Ectodermal cell (in vitro differentiated cells): ENCODE measurements around the gene RNASEH2B.

Experiments used
- H3K27ac ChIP-seq: 2 replicates; pipeline ENCODE4 v1.7.0; 2013; ENCODE audit warnings: mild to moderate bottlenecking, low read depth, low read length; ENCODE audit not compliant: insufficient read depth, poor library complexity, severe bottlenecking
- H3K27me3 ChIP-seq: 2 replicates; pipeline ENCODE4 v1.7.0; 2013; ENCODE audit warnings: mild to moderate bottlenecking, low read length; ENCODE audit not compliant: insufficient read depth, control insufficient read depth, poor library complexity, severe bottlenecking
- H3K36me3 ChIP-seq: one replicate; pipeline ENCODE4 v1.7.0; 2013; ENCODE audit warnings: low read length; ENCODE audit not compliant: control insufficient read depth, insufficient read depth
- H3K4me1 ChIP-seq: one replicate; pipeline ENCODE4 v1.7.0; 2013; ENCODE audit warnings: low read length; ENCODE audit not compliant: control insufficient read depth, insufficient read depth
- H3K4me3 ChIP-seq: 2 replicates; pipeline ENCODE4 v1.7.0; 2013; ENCODE audit warnings: low read depth, low read length, control low read depth; ENCODE audit not compliant: insufficient read depth
- H3K9me3 ChIP-seq: 2 replicates; pipeline ENCODE4 v1.7.0; 2013; ENCODE audit warnings: mild to moderate bottlenecking, low read length, moderate library complexity; ENCODE audit not compliant: control insufficient read depth
- WGBS, 2 experiments: methylation state at CpG; one replicate each; pipeline ENCODE4 v1.1.7; 2013; ENCODE audit warnings: missing lambda C conversion rate in 2 of 2; 5-methylcytosine and 5-hydroxymethylcytosine counted together

Gene RNASEH2B

GRCh38 chr13:50887151-50887550 lies 22.4 kb upstream of the RNASEH2B start:
- no peak overlapping the region for H3K4me3 ChIP-seq
- no peaks in the 10 kb centered on the region for H3K36me3 ChIP-seq
- H3K27me3 ChIP-seq, result no peaks in the 10 kb centered on the region
- no peaks in the 10 kb centered on the region for H3K4me1 ChIP-seq
- no peak overlapping the region for H3K27ac ChIP-seq
- H3K9me3 ChIP-seq, result no peaks in the 10 kb centered on the region
- WGBS, 2 experiments, result 96 to 99% methylated on average over 7 of the region's 7 CpGs

- no peaks in the 10 kb centered on the region for H3K27me3 ChIP-seq
- H3K27ac ChIP-seq, result no peak overlapping the region
- H3K9me3 ChIP-seq, result no peaks in the 10 kb centered on the region
- H3K4me1 ChIP-seq, result no peaks in the 10 kb centered on the region
- H3K4me3 ChIP-seq, result no peak overlapping the region
- 87 to 90% methylated on average over 1 of the region's 1 CpG for WGBS, 2 experiments
- no peaks in the 10 kb centered on the region for H3K36me3 ChIP-seq
Observed at GRCh38 chr13:50888362-50888761, 21.2 kb upstream of the RNASEH2B start.

- WGBS, 2 experiments, result 73 to 74% methylated on average over 1 of the region's 1 CpG
- no peaks in the 10 kb centered on the region for H3K27me3 ChIP-seq
- no peaks in the 10 kb centered on the region for H3K4me1 ChIP-seq
- no peak overlapping the region for H3K27ac ChIP-seq
- no peaks in the 10 kb centered on the region for H3K9me3 ChIP-seq
- H3K36me3 ChIP-seq, result no peaks in the 10 kb centered on the region
- H3K4me3 ChIP-seq, result no peak overlapping the region
Observed at GRCh38 chr13:50889317-50889716, 20.3 kb upstream of the RNASEH2B start.

- Histone ChIP-seq H3K36me3 (no peaks in the 10 kb centered on the region), H3K4me1 (no peaks in the 10 kb centered on the region), H3K27ac (no peak overlapping the region), H3K4me3 (no peak overlapping the region), H3K27me3 (no peaks in the 10 kb centered on the region), H3K9me3 (no peaks in the 10 kb centered on the region)
Observed at GRCh38 chr13:50891206-50891605, 18.4 kb upstream of the RNASEH2B start.

- no peak overlapping the region for H3K4me3 ChIP-seq
- 78 to 80% methylated on average over 5 to 7 of the region's 7 CpGs for WGBS, 2 experiments
- H3K27me3 ChIP-seq, result no peaks in the 10 kb centered on the region
- no peaks in the 10 kb centered on the region for H3K36me3 ChIP-seq
- H3K9me3 ChIP-seq, result no peaks in the 10 kb centered on the region
- H3K4me1 ChIP-seq, result no peaks in the 10 kb centered on the region
- H3K27ac ChIP-seq, result no peak overlapping the region
Observed at GRCh38 chr13:50892210-50892944, 17.2 kb upstream of the RNASEH2B start.

GRCh38 chr13:50893211-50893852 lies 16.3 kb upstream of the RNASEH2B start:
- Histone ChIP-seq H3K27ac (no peak overlapping the region), H3K4me1 (no peaks in the 10 kb centered on the region)
- 62 to 65% methylated on average over 4 of the region's 4 CpGs for WGBS, 2 experiments

GRCh38 chr13:50894012-50894411 lies 15.6 kb upstream of the RNASEH2B start:
- WGBS, 2 experiments, result 90% methylated on average over 2 of the region's 2 CpGs
- H3K9me3 ChIP-seq, result no peaks in the 10 kb centered on the region
- no peaks in the 10 kb centered on the region for H3K27me3 ChIP-seq
- H3K4me3 ChIP-seq, result no peak overlapping the region
- no peaks in the 10 kb centered on the region for H3K36me3 ChIP-seq
- no peak overlapping the region for H3K27ac ChIP-seq
- no peaks in the 10 kb centered on the region for H3K4me1 ChIP-seq

More at GRCh38 chr13:50893211-50893852, 16.3 kb upstream of the RNASEH2B start:
- H3K9me3 ChIP-seq, result no peaks in the 10 kb centered on the region
- no peak overlapping the region for H3K4me3 ChIP-seq
- H3K36me3 ChIP-seq, result no peaks in the 10 kb centered on the region
- no peaks in the 10 kb centered on the region for H3K27me3 ChIP-seq

- Histone ChIP-seq H3K36me3 (no peaks in the 10 kb centered on the region), H3K27me3 (no peaks in the 10 kb centered on the region), H3K4me3 (no peak overlapping the region), H3K4me1 (no peaks in the 10 kb centered on the region), H3K27ac (no peak overlapping the region), H3K9me3 (no peaks in the 10 kb centered on the region)
- 87 to 91% methylated on average over 2 of the region's 2 CpGs for WGBS, 2 experiments
Observed at GRCh38 chr13:50894504-50894903, 15.1 kb upstream of the RNASEH2B start.

GRCh38 chr13:50898338-50898737 lies 11.3 kb upstream of the RNASEH2B start:
- 80% methylated on average over 1 of the region's 1 CpG; no CpG with 5 or more reads in 1 of the 2 experiments for WGBS, 2 experiments
- Histone ChIP-seq H3K27me3 (no peaks in the 10 kb centered on the region), H3K9me3 (no peaks in the 10 kb centered on the region), H3K27ac (no peak overlapping the region), H3K4me3 (no peak overlapping the region), H3K4me1 (no peaks in the 10 kb centered on the region), H3K36me3 (no peaks in the 10 kb centered on the region)

GRCh38 chr13:50901701-50902100 lies 7.9 kb upstream of the RNASEH2B start:
- no peak overlapping the region for H3K4me3 ChIP-seq
- H3K36me3 ChIP-seq, result no peaks in the 10 kb centered on the region
- H3K27ac ChIP-seq, result no peak overlapping the region
- H3K4me1 ChIP-seq, result no peaks in the 10 kb centered on the region
- H3K9me3 ChIP-seq, result no peaks in the 10 kb centered on the region
- 88 to 90% methylated on average over 2 of the region's 2 CpGs for WGBS, 2 experiments
- no peaks in the 10 kb centered on the region for H3K27me3 ChIP-seq
